HL-60 (cell line): ENCODE data around the gene DCTN5.

Experiments
- GABPA ChIP-seq: IDR thresholded peaks from 2 replicates; pipeline ENCODE4 v1.6.1; 2012; ENCODE audit warnings: low read depth
- POLR2AphosphoS5 ChIP-seq: IDR thresholded peaks from 2 replicates; pipeline ENCODE4 v1.6.1; 2012; ENCODE audit warnings: low read depth
- TF ChIP-seq, protein P1 (sequence below): IDR thresholded peaks from one replicate; pipeline ENCODE4 v1.5.1; 2011; ENCODE audit warnings: low read length, control low read depth, inconsistent platforms; ENCODE audit not compliant: insufficient read depth
- TF ChIP-seq, protein P2 (sequence below): IDR thresholded peaks from 2 replicates; pipeline ENCODE4 v1.6.1; 2012; ENCODE audit warnings: low read depth; ENCODE audit not compliant: insufficient replicate concordance

GRCh38 chr16:23690771-23691482 lies 49.7 kb downstream of the DCTN5 start:
- TF ChIP-seq, protein P1, sequence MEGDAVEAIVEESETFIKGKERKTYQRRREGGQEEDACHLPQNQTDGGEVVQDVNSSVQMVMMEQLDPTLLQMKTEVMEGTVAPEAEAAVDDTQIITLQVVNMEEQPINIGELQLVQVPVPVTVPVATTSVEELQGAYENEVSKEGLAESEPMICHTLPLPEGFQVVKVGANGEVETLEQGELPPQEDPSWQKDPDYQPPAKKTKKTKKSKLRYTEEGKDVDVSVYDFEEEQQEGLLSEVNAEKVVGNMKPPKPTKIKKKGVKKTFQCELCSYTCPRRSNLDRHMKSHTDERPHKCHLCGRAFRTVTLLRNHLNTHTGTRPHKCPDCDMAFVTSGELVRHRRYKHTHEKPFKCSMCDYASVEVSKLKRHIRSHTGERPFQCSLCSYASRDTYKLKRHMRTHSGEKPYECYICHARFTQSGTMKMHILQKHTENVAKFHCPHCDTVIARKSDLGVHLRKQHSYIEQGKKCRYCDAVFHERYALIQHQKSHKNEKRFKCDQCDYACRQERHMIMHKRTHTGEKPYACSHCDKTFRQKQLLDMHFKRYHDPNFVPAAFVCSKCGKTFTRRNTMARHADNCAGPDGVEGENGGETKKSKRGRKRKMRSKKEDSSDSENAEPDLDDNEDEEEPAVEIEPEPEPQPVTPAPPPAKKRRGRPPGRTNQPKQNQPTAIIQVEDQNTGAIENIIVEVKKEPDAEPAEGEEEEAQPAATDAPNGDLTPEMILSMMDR, result no peak
- TF ChIP-seq GABPA (no peak), POLR2AphosphoS5 (peak; percentile 52; the same call in 1 of the 2 replicates)
- TF ChIP-seq, protein P2, sequence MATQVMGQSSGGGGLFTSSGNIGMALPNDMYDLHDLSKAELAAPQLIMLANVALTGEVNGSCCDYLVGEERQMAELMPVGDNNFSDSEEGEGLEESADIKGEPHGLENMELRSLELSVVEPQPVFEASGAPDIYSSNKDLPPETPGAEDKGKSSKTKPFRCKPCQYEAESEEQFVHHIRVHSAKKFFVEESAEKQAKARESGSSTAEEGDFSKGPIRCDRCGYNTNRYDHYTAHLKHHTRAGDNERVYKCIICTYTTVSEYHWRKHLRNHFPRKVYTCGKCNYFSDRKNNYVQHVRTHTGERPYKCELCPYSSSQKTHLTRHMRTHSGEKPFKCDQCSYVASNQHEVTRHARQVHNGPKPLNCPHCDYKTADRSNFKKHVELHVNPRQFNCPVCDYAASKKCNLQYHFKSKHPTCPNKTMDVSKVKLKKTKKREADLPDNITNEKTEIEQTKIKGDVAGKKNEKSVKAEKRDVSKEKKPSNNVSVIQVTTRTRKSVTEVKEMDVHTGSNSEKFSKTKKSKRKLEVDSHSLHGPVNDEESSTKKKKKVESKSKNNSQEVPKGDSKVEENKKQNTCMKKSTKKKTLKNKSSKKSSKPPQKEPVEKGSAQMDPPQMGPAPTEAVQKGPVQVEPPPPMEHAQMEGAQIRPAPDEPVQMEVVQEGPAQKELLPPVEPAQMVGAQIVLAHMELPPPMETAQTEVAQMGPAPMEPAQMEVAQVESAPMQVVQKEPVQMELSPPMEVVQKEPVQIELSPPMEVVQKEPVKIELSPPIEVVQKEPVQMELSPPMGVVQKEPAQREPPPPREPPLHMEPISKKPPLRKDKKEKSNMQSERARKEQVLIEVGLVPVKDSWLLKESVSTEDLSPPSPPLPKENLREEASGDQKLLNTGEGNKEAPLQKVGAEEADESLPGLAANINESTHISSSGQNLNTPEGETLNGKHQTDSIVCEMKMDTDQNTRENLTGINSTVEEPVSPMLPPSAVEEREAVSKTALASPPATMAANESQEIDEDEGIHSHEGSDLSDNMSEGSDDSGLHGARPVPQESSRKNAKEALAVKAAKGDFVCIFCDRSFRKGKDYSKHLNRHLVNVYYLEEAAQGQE, result no peak
